ENCODE measurements around the gene VDAC2.

DNA sequence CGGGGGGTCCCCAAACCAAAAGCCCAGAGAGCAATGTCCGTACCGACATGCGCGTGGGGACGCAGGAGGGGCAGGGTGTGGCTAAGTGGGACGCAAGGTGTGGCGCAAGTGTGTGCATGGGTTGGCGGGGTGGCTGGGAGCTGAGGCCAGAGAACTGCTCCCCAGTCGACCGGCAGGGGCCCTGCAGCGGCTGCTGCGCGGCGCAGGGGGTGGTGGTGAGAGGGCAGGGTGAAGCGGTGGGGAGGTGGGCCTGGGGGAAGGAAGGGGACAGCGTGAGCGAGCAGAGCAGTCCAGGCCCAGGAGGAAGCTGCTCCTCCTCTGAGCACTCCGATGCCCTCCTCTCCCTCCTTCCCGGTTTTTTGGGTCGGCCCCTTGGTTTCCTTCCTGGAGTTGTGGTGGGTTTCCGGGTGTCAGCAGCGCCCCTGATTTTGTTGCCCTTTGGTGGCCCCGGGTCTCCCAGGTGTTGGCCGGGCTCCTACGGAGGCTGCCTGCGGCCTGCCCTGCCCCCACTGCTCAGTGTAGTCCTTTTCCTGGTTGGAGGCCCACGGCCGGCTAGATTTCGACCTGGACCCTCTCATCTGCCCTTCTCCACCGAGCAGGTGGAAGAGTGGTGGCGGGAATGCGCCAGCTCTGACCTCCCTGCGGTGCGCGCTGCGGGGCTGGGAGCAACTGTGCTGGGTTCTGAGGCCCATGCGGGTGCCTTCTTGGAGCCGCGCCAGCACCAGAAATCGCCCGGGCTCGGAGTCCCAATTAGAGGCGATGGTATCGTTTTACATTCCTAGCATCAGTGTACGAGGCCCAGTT lies 65.7 kb downstream of the VDAC2 start:
- TF ChIP-seq POLR2A (IDR thresholded peaks at IDR 0.05; ENCODE audit: low read depth, low read length): no peak
- TF ChIP-seq POLR2AphosphoS5 (IDR thresholded peaks at IDR 0.05; ENCODE audit: low read depth, low read length): no peak

Data from GM12892 (cell line).